H9 (cell line): ENCODE measurements around the gene SCAMP5. TPM values are rescaled to one million over a fixed set of nuclear protein-coding genes. Genes with fewer than 3 reads are reported as not detected.
A peak's percentile ranks its signal among the peaks of the same experiment; 100 is the strongest.

Experiments
- DNase-seq: peaks from one replicate; pipeline ENCODE4 v3.0.0-alpha.2; 2017
- H2AFZ ChIP-seq: one replicate; pipeline ENCODE4 v1.6.1; 2013; ENCODE audit warnings: mild to moderate bottlenecking, low read length, control low read depth, moderate library complexity
- H2AK5ac ChIP-seq: 2 replicates; pipeline ENCODE4 v1.6.1; 2013; ENCODE audit warnings: low read length, control low read depth, mixed read lengths; ENCODE audit not compliant: insufficient read length
- H2BK120ac ChIP-seq: one replicate; pipeline ENCODE4 v1.6.1; 2013; ENCODE audit warnings: low read depth, mild to moderate bottlenecking, low read length, control low read depth, inconsistent platforms; ENCODE audit not compliant: poor library complexity, severe bottlenecking
- H2BK12ac ChIP-seq: 2 replicates; pipeline ENCODE4 v1.6.1; 2013; ENCODE audit warnings: low read length, control low read depth, mixed read lengths, low read depth; ENCODE audit not compliant: insufficient read length
- H2BK15ac ChIP-seq: 2 replicates; pipeline ENCODE4 v1.6.1; 2013; ENCODE audit warnings: low read depth, low read length, control low read depth
- H2BK20ac ChIP-seq: one replicate; pipeline ENCODE4 v1.6.1; 2013; ENCODE audit warnings: low read depth, mild to moderate bottlenecking, low read length, control low read depth, inconsistent platforms; ENCODE audit not compliant: poor library complexity, severe bottlenecking
- H2BK5ac ChIP-seq: 2 replicates; pipeline ENCODE4 v1.6.1; 2013; ENCODE audit warnings: low read length, control low read depth, mixed read lengths; ENCODE audit not compliant: insufficient read length
- H3K14ac ChIP-seq: 2 replicates; pipeline ENCODE4 v1.6.1; 2013; ENCODE audit warnings: low read length, control low read depth; ENCODE audit not compliant: insufficient read depth
- H3K18ac ChIP-seq: 2 replicates; pipeline ENCODE4 v1.6.1; 2013; ENCODE audit warnings: low read depth, mild to moderate bottlenecking, mixed read lengths, low read length, control low read depth; ENCODE audit not compliant: insufficient read length
- H3K23ac ChIP-seq: 2 replicates; pipeline ENCODE4 v1.6.1; 2013; ENCODE audit warnings: low read length, control low read depth, mixed read lengths, low read depth; ENCODE audit not compliant: insufficient read length
- H3K23me2 ChIP-seq: 2 replicates; pipeline ENCODE4 v1.6.1; 2013; ENCODE audit warnings: low read depth, mild to moderate bottlenecking, mixed read lengths, low read length, control low read depth; ENCODE audit not compliant: insufficient read length, poor library complexity, severe bottlenecking
- H3K27ac ChIP-seq: 2 replicates; pipeline ENCODE4 v1.5.1; 2013; ENCODE audit warnings: low read length, control low read depth, mixed read lengths, low read depth; ENCODE audit not compliant: insufficient read length
- H3K27me3 ChIP-seq: 2 replicates; pipeline ENCODE4 v1.6.1; 2013; ENCODE audit warnings: low read length, control low read depth, inconsistent platforms; ENCODE audit not compliant: insufficient read depth
- H3K4ac ChIP-seq: 2 replicates; pipeline ENCODE4 v1.6.1; 2013; ENCODE audit warnings: low read depth, mild to moderate bottlenecking, control low read depth, inconsistent platforms, low read length, moderate library complexity
- H3K4me1 ChIP-seq: 2 replicates; pipeline ENCODE4 v1.6.1; 2013; ENCODE audit warnings: low read length, control low read depth, inconsistent platforms; ENCODE audit not compliant: insufficient read depth
- H3K4me2 ChIP-seq: 2 replicates; pipeline ENCODE4 v1.6.1; 2013; ENCODE audit warnings: low read length, control low read depth, mixed read lengths; ENCODE audit not compliant: insufficient read length, insufficient read depth
- H3K56ac ChIP-seq: 2 replicates; pipeline ENCODE4 v1.6.1; 2013; ENCODE audit warnings: low read depth, mild to moderate bottlenecking, mixed read lengths, low read length, control low read depth; ENCODE audit not compliant: insufficient read length
- H3K79me1 ChIP-seq: 2 replicates; pipeline ENCODE4 v1.6.1; 2013; ENCODE audit warnings: low read depth, mild to moderate bottlenecking, moderate library complexity, low read length, control low read depth, inconsistent platforms; ENCODE audit not compliant: insufficient read depth, poor library complexity, severe bottlenecking
- H3K79me2 ChIP-seq: 2 replicates; pipeline ENCODE4 v1.6.1; 2013; ENCODE audit warnings: low read length, control low read depth, inconsistent platforms; ENCODE audit not compliant: insufficient read depth
- H3K9ac ChIP-seq: 2 replicates; pipeline ENCODE4 v1.6.1; 2013; ENCODE audit warnings: low read length, control low read depth, mixed read lengths; ENCODE audit not compliant: insufficient read length; ENCODE audit errors: extremely low read depth
- H3K9me3 ChIP-seq: one replicate; pipeline ENCODE4 v1.6.1; 2013; ENCODE audit warnings: low read depth, low read length, inconsistent platforms; ENCODE audit not compliant: control insufficient read depth
- H3T11ph ChIP-seq: one replicate; pipeline ENCODE4 v1.6.1; 2013; ENCODE audit warnings: mild to moderate bottlenecking, low read length, control low read depth, inconsistent platforms
- H4K20me1 ChIP-seq: one replicate; pipeline ENCODE4 v1.6.1; 2013; ENCODE audit not compliant: control insufficient read depth, insufficient read length, insufficient read depth
- H4K5ac ChIP-seq: 2 replicates; pipeline ENCODE4 v1.6.1; 2013; ENCODE audit warnings: low read depth, mild to moderate bottlenecking, mixed read lengths, low read length, control low read depth; ENCODE audit not compliant: insufficient read length
- H4K8ac ChIP-seq: replicated peaks from 2 replicates; pipeline ENCODE4 v1.6.1; 2013; ENCODE audit warnings: low read length, control low read depth, mixed read lengths, low read depth; ENCODE audit not compliant: insufficient read length
- H4K91ac ChIP-seq: 2 replicates; pipeline ENCODE4 v1.6.1; 2013; ENCODE audit warnings: low read depth, mild to moderate bottlenecking, moderate library complexity, mixed read lengths, low read length, control low read depth; ENCODE audit not compliant: insufficient read length
- H3K27ac Mint-ChIP-seq, 3 experiments: 2 replicates in 2 of 3; 3 replicates in 1 of 3; pipeline ENCODE4 v1.8.0; 2020 to 2021; ENCODE audit warnings: mixed read lengths in 3 of 3, mild to moderate bottlenecking in 1 of 3, moderate library complexity in 1 of 3
- H3K27me3 Mint-ChIP-seq: 2 replicates; pipeline ENCODE4 v1.8.0; 2021; ENCODE audit warnings: low read depth, mild to moderate bottlenecking, moderate library complexity, mixed read lengths
- H3K36me3 Mint-ChIP-seq, 3 experiments: 2 replicates in 2 of 3; 3 replicates in 1 of 3; pipeline ENCODE4 v1.8.0; 2020 to 2021; ENCODE audit warnings: low read depth in 3 of 3, mixed read lengths in 3 of 3; ENCODE audit not compliant: insufficient read depth in 1 of 3
- H3K4me1 Mint-ChIP-seq, 2 experiments: 2 replicates each; pipeline ENCODE4 v1.8.0; 2020; ENCODE audit warnings: mixed read lengths in 2 of 2
- H3K4me3 Mint-ChIP-seq, 2 experiments: 2 replicates in 1 of 2; 3 replicates in 1 of 2; pipeline ENCODE4 v1.8.0; 2020 to 2021; ENCODE audit warnings: mild to moderate bottlenecking in 2 of 2, mixed read lengths in 2 of 2, moderate library complexity in 1 of 2
- H3K9me3 Mint-ChIP-seq, 2 experiments: 2 replicates in 1 of 2; 3 replicates in 1 of 2; pipeline ENCODE4 v1.8.0; 2020; ENCODE audit warnings: mild to moderate bottlenecking in 2 of 2, mixed read lengths in 2 of 2, moderate library complexity in 1 of 2
- CTCF ChIP-seq: fragments of 200-600 bp; sonication (generic); conservative IDR thresholded peaks from 3 replicates; pipeline ENCODE4 v1.8.0; 2021; ENCODE audit warnings: antibody characterized with exemption, mild to moderate bottlenecking
- WGBS: extraction: QIAGEN DNeasy Blood & Tissue Kit; methylation state at CpG from one replicate; pipeline ENCODE4 v1.1.7; 2013; ENCODE audit warnings: missing lambda C conversion rate, low lambda C conversion rate, mixed read lengths; ENCODE audit not compliant: insufficient read length; ENCODE audit errors: extremely low coverage; 5-methylcytosine and 5-hydroxymethylcytosine counted together
- total RNA-seq: library from RNA; stranded (reverse); gene quantifications from 2 replicates; pipeline ENCODE4 v1.2.1, GENCODE V29; 2021

Gene SCAMP5
- total RNA-seq, 1 experiment from 2014 or later: 47.8 TPM

GRCh38 chr15:75043509-75044257 lies 48.3 kb downstream of the SCAMP5 start:
- TF ChIP-seq CTCF: no peak
- Histone ChIP-seq H2BK5ac (no peak overlapping the region), H4K5ac (no peak overlapping the region), H3K56ac (no peak overlapping the region), H3K27ac (no peak overlapping the region), H4K91ac (no peak overlapping the region), H3K4me1 (no peaks in the 10 kb centered on the region), H3K27me3 (no peaks in the 10 kb centered on the region), H2BK20ac (no peak overlapping the region), H3K4ac (no peak overlapping the region), H3K9ac (no peak overlapping the region), H2BK12ac (no peak overlapping the region), H3K79me1 (no peaks in the 10 kb centered on the region), H3K23me2 (no peaks in the 10 kb centered on the region), H3K18ac (no peak overlapping the region), H3T11ph (no peak overlapping the region), H4K8ac (no peak overlapping the region), H3K9me3 (no peaks in the 10 kb centered on the region), H2BK120ac (no peak overlapping the region), H2AK5ac (no peak overlapping the region), H3K23ac (no peak overlapping the region), H3K79me2 (no peaks in the 10 kb centered on the region), H3K4me2 (no peak overlapping the region), H2AFZ (no peak overlapping the region), H3K14ac (no peak overlapping the region), H2BK15ac (no peak overlapping the region), H4K20me1 (no peaks in the 10 kb centered on the region)
- no peak overlapping the region for H3K4me3 Mint-ChIP-seq
- H3K27ac Mint-ChIP-seq: peak overlapping the region in 1 of 3 experiments; percentile 84; a peak in 1 of 7 replicates
- no CpG with 5 or more reads among the region's 20 CpGs for WGBS
- peaks cover 10 to 34% (median 16%) of the 10 kb centered on the region in 3 experiments; a peak in 6 of 7 replicates for H3K36me3 Mint-ChIP-seq
- no peaks in the 10 kb centered on the region for H3K9me3 Mint-ChIP-seq
- no peak for DNase-seq
- peaks cover 3 to 11% of the 10 kb centered on the region in 2 experiments; a peak in 3 of 4 replicates for H3K4me1 Mint-ChIP-seq
- H3K27me3 Mint-ChIP-seq: no peaks in the 10 kb centered on the region
